Cardiac muscle cell (in vitro differentiated cells and primary cell): ENCODE data around the gene RBM39. TPM values are rescaled to one million over a fixed set of nuclear protein-coding genes. Genes with fewer than 3 reads are reported as not detected.
"Not testable (repeated sequence)": the region's sequence is repeated elsewhere in the genome, so short reads cannot be mapped to it uniquely, and the experiment has no call there.

Experiments
- DNase-seq, 2 donors: peaks; one replicate each; pipeline versions ENCODE4 v3.0.0 to v3.0.0-alpha.2; 2010 to 2017; ENCODE audit warnings: low read depth in 1 of 2, low spot score in 1 of 2
- H3K27ac ChIP-seq: fragments of 200-600 bp; sonication (generic); 2 replicates; pipeline ENCODE4 v1.5.1; 2016
- H3K27me3 ChIP-seq: fragments of 200-600 bp; sonication (generic); 2 replicates; pipeline ENCODE4 v1.6.0; 2016; ENCODE audit warnings: control low read depth
- H3K36me3 ChIP-seq: fragments of 200-600 bp; sonication (generic); 2 replicates; pipeline ENCODE4 v1.5.1; 2016; ENCODE audit warnings: control low read depth
- H3K4me1 ChIP-seq: fragments of 200-600 bp; sonication (generic); 2 replicates; pipeline ENCODE4 v1.8.1; 2017; ENCODE audit warnings: low read depth, mild to moderate bottlenecking, mixed run types
- H3K4me3 ChIP-seq: fragments of 200-600 bp; sonication (generic); 2 replicates; pipeline ENCODE4 v1.5.1; 2016; ENCODE audit warnings: mild to moderate bottlenecking
- H3K9me3 ChIP-seq: fragments of 200-600 bp; sonication (generic); 2 replicates; pipeline ENCODE4 v1.5.1; 2017; ENCODE audit warnings: low read depth, mild to moderate bottlenecking, control low read depth
- CTCF ChIP-seq: IDR thresholded peaks from 2 replicates; pipeline ENCODE4 v1.5.1; 2012; ENCODE audit warnings: low read depth, mild to moderate bottlenecking, low read length
- polyA plus RNA-seq: library from polyadenylated mRNA; unstranded; fragments of >200 nt; fragmentation: Nextera tagmentation; extraction: Ambion mirVana; gene quantifications from 2 replicates; pipeline ENCODE4 v1.2.1, GENCODE V29; 2016
- total RNA-seq: library from RNA; depleted of rRNA; stranded (reverse); fragments of >200 nt; gene quantifications from 2 replicates; pipeline ENCODE4 v1.2.3, GENCODE V29; 2016

The RBM39 gene
- total and polyA plus RNA-seq, 2 experiments from 2014 or later, result 202 to 299 TPM

GRCh38 chr20:35757098-35757705, 15.1 kb upstream of the RBM39 start:
- no peak overlapping the region for H3K27ac ChIP-seq
- no peak for DNase-seq
- TF ChIP-seq CTCF, result no peak

DNA sequence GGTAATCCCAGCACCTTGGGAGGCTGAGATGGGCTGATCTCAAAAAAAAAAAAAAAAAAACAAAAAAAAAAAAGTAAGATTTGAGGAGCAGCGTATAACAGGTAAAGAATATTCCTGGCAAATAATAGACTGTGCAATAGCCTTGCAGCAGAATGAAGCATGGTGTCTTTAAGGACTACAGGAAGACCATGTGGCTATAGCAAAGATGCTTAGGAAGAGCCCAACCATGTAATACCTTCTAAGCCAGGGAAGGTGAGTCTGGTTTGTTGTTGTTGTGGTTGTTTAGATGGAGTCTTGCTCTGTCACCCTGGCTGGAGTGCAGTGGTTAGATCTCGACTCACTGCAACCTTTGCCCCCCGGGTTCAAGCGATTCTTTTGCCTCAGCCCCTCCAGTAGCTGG, 14.3 kb upstream of the RBM39 start:
- TF ChIP-seq CTCF, result no peak
- Histone ChIP-seq H3K36me3 (no peaks in the 10 kb centered on the region), H3K4me1 (no peaks in the 10 kb centered on the region), H3K27me3 (no peaks in the 10 kb centered on the region), H3K9me3 (no peaks in the 10 kb centered on the region), H3K27ac (no peak overlapping the region), H3K4me3 (no peak overlapping the region)
- DNase-seq, result no peak

More at GRCh38 chr20:35757098-35757705, 15.1 kb upstream of the RBM39 start:
- H3K4me3 ChIP-seq, result no peak overlapping the region
- H3K36me3 ChIP-seq, result no peaks in the 10 kb centered on the region
- no peaks in the 10 kb centered on the region for H3K27me3 ChIP-seq
- H3K9me3 ChIP-seq, result no peaks in the 10 kb centered on the region
- H3K4me1 ChIP-seq, result no peaks in the 10 kb centered on the region

DNA sequence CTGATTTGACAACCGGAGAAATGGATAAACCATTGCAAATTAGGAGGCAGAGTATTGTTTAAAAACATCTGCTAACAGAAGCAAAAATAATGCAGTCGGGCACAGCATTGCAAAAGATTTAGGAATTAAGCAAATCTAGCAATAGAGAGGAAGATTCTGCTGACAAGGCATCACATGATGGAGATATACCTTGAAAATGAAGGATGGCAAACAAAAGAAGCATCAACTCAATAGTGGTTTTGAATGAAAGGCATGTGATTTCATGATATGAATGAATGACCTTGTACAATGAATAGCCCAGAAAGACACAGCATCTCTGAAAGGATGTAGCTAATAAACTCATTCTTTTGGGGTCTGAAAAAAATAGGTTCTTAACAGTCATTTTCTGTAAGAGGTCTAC, 8.6 kb upstream of the RBM39 start:
- no peak overlapping the region for H3K4me3 ChIP-seq
- peaks cover 10% of the 10 kb centered on the region for H3K27me3 ChIP-seq
- no peak overlapping the region for H3K27ac ChIP-seq
- no peak for TF ChIP-seq CTCF
- no peak for DNase-seq
- no peaks in the 10 kb centered on the region for H3K4me1 ChIP-seq
- H3K36me3 ChIP-seq, result no peaks in the 10 kb centered on the region
- no peaks in the 10 kb centered on the region for H3K9me3 ChIP-seq

DNA sequence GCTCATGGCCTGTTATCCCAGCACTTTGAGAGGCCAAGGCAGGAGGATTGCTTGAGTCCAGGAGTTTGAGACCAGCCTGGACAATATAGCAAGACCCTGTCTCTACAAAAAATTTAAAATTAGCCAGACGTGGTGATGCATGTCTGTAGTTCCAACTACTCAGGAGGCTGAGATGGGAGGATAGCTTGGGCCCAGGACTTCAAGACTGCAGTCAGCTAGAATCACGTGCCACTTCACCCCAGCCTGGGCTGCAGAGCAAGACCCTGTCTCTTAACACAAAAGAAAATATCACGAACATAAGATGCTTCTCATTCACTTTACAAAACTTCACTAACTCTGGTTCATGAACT, 2.4 kb upstream of the RBM39 start:
- not testable (repeated sequence) for H3K27ac ChIP-seq, H3K27me3 ChIP-seq, H3K4me3 ChIP-seq, DNase-seq, H3K9me3 ChIP-seq
- Histone ChIP-seq H3K4me1 (peaks cover 18% of the 10 kb centered on the region), H3K36me3 (peaks cover 16% of the 10 kb centered on the region)

DNA sequence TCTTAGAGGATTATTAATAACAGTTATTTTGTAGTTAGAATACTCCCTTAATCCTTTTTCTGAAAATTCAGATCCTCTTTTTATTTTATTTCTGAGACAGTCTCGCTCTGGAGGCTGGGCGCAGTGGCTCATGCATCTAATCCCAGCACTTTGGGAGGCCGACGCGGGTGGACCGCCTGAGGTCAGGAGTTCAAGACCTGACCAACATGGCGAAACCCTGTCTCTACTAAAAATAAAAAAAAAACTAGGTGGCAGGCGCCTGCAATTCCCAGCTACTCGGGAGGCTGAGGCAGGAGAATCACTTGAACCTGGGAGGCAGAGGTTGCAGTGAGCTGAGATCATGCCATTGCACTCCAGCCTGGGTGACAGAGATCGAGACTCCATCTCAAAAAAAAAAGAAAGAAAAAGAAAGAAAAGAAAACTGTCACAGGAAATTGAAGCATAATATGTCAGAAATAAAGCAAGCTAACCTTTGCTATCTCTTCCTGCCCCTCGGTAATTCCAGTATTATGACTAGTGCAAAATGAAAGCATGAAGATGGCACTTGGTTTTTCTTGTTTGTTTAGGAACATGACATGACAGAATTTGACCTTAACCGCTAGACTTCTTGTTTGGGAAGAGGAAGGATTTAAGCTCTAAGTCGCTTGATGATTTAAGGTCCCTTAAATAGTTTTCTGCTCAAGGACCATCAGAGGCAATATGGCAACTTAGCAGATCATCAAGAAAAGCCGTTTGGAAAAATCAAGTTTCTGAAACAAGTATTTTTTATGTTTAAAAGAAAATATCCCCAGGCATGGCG, 1.8 kb upstream of the RBM39 start:
- H3K36me3 ChIP-seq, result peaks cover 22% of the 10 kb centered on the region
- peaks cover 23% of the 10 kb centered on the region for H3K4me1 ChIP-seq
- TF ChIP-seq CTCF, result no peak
- peak overlapping the region; percentile 99 for H3K27ac ChIP-seq
- no peaks in the 10 kb centered on the region for H3K27me3 ChIP-seq
- no peak overlapping the region for H3K4me3 ChIP-seq
- no peaks in the 10 kb centered on the region for H3K9me3 ChIP-seq
- DNase-seq, result no peak
